ENCODE data around the gene GAB3.

DNA sequence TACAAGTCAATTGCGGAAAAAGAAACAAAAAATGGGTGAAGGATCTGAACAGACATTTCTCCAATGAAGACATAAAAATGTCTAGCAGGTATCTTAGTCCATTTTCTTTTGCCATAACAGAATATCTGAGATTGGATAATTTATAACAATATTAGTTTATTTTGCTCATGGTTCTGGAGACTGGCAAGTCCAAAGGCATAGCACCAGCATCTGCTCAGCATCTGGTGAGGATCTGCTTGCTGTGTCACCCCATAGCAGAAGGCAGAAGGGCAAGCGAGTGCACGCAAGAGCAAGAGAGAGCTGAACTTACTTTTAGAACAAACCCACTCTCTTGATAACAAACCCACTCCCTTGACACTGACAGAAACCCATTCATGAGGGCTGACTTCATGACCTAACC is 29.7 kb downstream of the GAB3 start:
- TF ChIP-seq POLR2AphosphoS5 (IDR thresholded peaks at IDR 0.05; ENCODE audit: borderline replicate concordance, low read depth, low read length): no peak
- TF ChIP-seq EZH2 (IDR thresholded peaks at IDR 0.05): no peak
- no peak for TF ChIP-seq FOXP2 (optimal IDR thresholded peaks at IDR 0.05; ENCODE audit: control extremely low read depth, extremely low read length, insufficient read depth)
